PC-3 (cell line): ENCODE data around the gene TEX264. TPM values are rescaled to one million over a fixed set of nuclear protein-coding genes. Genes with fewer than 3 reads are reported as not detected.
A peak's percentile ranks its signal among the peaks of the same experiment; 100 is the strongest.

Experiments
- ATAC-seq: fragments of 200-7000 bp; cut with Tn5 transposase; 2 replicates; pipeline ENCODE4 v1.9.1; 2020; ENCODE audit warnings: mild to moderate bottlenecking, moderate library complexity
- BruUV-seq: library from RNA; stranded (reverse); fragments of 400-500 nt; replicated peaks from 2 replicates; lab custom pipeline; 2021; lab: Mats Ljungman, UMichigan
- CTCF ChIA-PET: fragments of 300-600 bp; sonication (Branson Sonifier 250); formaldehyde crosslinking; loops from one replicate; lab custom pipeline; 2022; ENCODE audit warnings: antibody characterized with exemption; lab: Charles Lee
- POLR2A ChIA-PET: fragments of 300-600 bp; sonication (Branson Sonifier 250); formaldehyde crosslinking; loops from one replicate; lab custom pipeline; 2022; ENCODE audit warnings: antibody characterized with exemption; ENCODE audit not compliant: unreplicated experiment; lab: Charles Lee
- DNase-seq: peaks from one replicate; pipeline ENCODE4 v3.0.0-alpha.2; 2015
- H2AFZ ChIP-seq: fragments of 300-600 bp; sonication (generic); 2 replicates; pipeline ENCODE4 v1.6.0; 2016; ENCODE audit warnings: antibody characterized with exemption, low read length
- H3F3A ChIP-seq: fragments of 300-600 bp; sonication (generic); one replicate; pipeline ENCODE4 v1.6.0; 2017; ENCODE audit warnings: antibody characterized with exemption, low read length, control low read depth, mild to moderate bottlenecking; ENCODE audit not compliant: unreplicated experiment
- H3K27ac ChIP-seq: fragments of 300-600 bp; sonication (generic); 2 replicates; pipeline ENCODE4 v1.5.1; 2016; ENCODE audit warnings: mild to moderate bottlenecking, low read length
- H3K27me3 ChIP-seq: fragments of 300-600 bp; sonication (generic); 2 replicates; pipeline ENCODE4 v1.6.1; 2016; ENCODE audit warnings: low read length, mixed read lengths
- H3K36me3 ChIP-seq: fragments of 300-600 bp; sonication (generic); 2 replicates; pipeline ENCODE4 v1.6.1; 2016; ENCODE audit warnings: low read depth, mixed run types, low read length, mixed read lengths
- H3K4me1 ChIP-seq: fragments of 300-600 bp; sonication (generic); 2 replicates; pipeline ENCODE4 v1.5.1; 2016; ENCODE audit warnings: low read length; ENCODE audit not compliant: insufficient read depth
- H3K4me2 ChIP-seq: fragments of 300-600 bp; sonication (generic); 2 replicates; pipeline ENCODE4 v1.6.0; 2016; ENCODE audit warnings: low read length
- H3K4me3 ChIP-seq: fragments of 300-600 bp; sonication (generic); 2 replicates; pipeline ENCODE4 v1.5.1; 2016; ENCODE audit warnings: mild to moderate bottlenecking, low read length, mixed read lengths
- H3K79me2 ChIP-seq: fragments of 300-600 bp; sonication (generic); 2 replicates; pipeline ENCODE4 v1.6.1; 2017; ENCODE audit warnings: low read length, mixed read lengths
- H3K9ac ChIP-seq: fragments of 300-600 bp; sonication (generic); 2 replicates; pipeline ENCODE4 v1.6.0; 2016; ENCODE audit warnings: mild to moderate bottlenecking, low read length
- H3K9me2 ChIP-seq: fragments of 300-600 bp; sonication (generic); replicated peaks from 2 replicates; pipeline ENCODE4 v1.6.1; 2016; ENCODE audit warnings: mixed run types, low read length, mixed read lengths
- H3K9me3 ChIP-seq: fragments of 300-600 bp; sonication (generic); 2 replicates; pipeline ENCODE4 v1.6.1; 2016; ENCODE audit warnings: low read length, mixed read lengths
- H4K20me1 ChIP-seq: fragments of 300-600 bp; sonication (generic); 2 replicates; pipeline ENCODE4 v1.6.1; 2016; ENCODE audit warnings: low read length, mixed read lengths
- EZH2 ChIP-seq: fragments of 300-600 bp; sonication (generic); IDR thresholded peaks from one replicate; pipeline ENCODE4 v1.6.1; 2017; ENCODE audit warnings: antibody characterized with exemption, mild to moderate bottlenecking, low read length; ENCODE audit not compliant: unreplicated experiment
- EZH2phosphoT487 ChIP-seq: fragments of 300-600 bp; sonication (generic); IDR thresholded peaks from 2 replicates; pipeline ENCODE4 v1.6.1; 2018; ENCODE audit warnings: mild to moderate bottlenecking, antibody characterized with exemption, low read length, borderline replicate concordance
- intact Hi-C: fragments of 100-400 bp; cut with micrococcal nuclease; formaldehyde crosslinking; loops from 2 replicates; pipeline ENCODE4 v1.9.0; 2023
- total RNA-seq: library from RNA; depleted of rRNA; stranded (reverse); fragments of >200 nt; gene quantifications from 2 replicates; pipeline ENCODE4 v1.2.3, GENCODE V29; 2014
- TF ChIP-seq, protein P1 (sequence below): fragments of 300-600 bp; sonication (generic); conservative IDR thresholded peaks from 2 replicates; pipeline ENCODE4 v1.5.1; 2017; ENCODE audit warnings: antibody characterized with exemption, low read depth, mild to moderate bottlenecking, low read length

The TEX264 gene
- total RNA-seq, 1 experiment from 2014 or later, result 85.5 TPM

DNA sequence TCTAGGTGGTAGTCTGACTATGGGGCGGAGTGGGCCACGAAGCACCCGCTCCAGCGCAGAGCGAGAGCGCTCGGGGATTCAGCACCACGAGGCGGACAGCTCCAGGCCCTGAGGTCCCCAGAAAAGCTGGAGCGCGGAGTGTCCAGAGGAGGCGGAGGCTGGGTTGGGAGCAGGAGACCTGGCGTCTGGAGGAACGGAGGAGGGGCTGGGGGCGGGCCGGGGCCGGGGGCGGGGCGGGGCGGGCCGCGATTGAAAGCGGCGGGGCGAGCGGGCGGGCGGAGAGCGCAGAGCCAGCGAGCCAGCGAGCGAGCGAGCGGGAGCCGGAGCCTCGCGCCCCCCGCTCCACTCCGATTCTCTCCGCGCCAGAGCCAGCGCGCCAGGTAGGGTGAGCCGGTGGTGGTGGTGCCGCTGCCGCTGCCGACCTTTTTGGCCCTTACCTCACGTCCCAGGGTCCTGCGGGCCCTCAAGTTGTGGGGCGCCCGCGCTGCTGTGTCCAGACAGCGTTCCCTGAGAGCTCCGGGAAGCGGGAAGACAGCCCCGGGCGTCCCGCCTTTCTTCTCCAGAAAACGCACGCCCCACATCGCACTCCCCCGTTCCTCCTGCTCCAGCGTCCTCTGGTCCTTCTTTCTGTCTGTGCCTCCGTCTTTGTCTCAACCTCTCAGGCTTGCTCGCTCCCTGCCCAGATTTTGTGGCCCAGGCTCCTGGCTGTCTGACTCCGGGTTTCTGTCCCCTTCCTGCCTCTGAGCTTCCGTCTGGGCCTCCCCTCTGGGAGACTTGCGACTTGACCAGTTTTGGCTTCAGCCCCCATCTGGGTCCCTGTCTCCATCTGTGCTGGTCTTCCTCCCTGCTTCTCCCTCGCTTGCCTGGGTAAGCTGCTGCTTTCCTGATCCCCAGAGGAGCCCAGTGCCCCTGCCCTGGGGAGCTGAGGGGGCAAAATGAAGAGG, 36.0 kb downstream of the TEX264 start, which contains the start of gene GRM2:
TSS of gene GRM2 (plus strand) at position 281 of the 944 bp plus-strand sequence. CDS start 1,916 bp downstream, outside the sequence.
- POLR2A ChIA-PET, result no interaction called here
- H3K9me3 ChIP-seq, result no peaks in the 10 kb centered on the region
- no TSS peak for BruUV-seq

DNA sequence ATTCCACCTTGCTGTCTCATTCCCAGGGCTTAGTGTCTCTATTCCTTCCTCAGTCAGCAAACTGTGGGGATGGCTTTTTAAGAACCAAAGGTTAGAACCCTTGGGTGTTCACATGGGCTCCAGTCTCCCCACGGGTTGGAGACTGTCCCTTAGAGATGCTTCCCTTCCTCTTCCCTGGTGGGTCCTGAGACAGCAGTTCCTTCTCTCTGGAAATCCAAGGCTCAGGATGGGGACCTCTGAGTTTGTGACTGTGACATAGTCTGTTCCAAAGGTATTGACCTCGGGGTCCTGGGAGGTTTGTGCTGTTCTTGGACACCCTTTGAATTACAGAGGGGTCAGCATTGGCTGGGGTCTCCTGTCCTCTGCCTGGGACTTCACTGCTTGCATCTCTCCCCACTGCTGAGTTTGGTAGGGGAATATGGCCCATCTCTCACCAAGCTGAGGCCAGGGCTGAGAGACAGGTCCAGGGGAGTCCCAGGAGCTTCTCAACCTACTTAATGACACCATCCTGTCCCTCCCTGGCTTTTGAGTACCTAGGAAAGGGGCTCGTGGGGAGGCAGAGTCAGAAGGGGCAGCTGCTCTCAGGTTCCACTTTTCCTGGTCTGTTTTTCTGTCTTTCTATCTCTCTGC, 37.3 kb downstream of the TEX264 start:
- intact Hi-C loops, result no loop called here
- POLR2A ChIA-PET, result no interaction called here
- H4K20me1 ChIP-seq, result no peaks in the 10 kb centered on the region
- no peak overlapping the region for H3K27ac ChIP-seq
- no peaks in the 10 kb centered on the region for H3K79me2 ChIP-seq
- H3F3A ChIP-seq, result no peaks in the 10 kb centered on the region
- CTCF ChIA-PET, result no interaction called here
- no peak overlapping the region for H2AFZ ChIP-seq
- H3K9me3 ChIP-seq, result no peaks in the 10 kb centered on the region
- H3K4me1 ChIP-seq, result no peaks in the 10 kb centered on the region
- H3K9me2 ChIP-seq, result no peaks in the 10 kb centered on the region
- no TSS peak for BruUV-seq
- no peak overlapping the region for H3K9ac ChIP-seq
- no peaks in the 10 kb centered on the region for H3K27me3 ChIP-seq
- no peak for DNase-seq
- no peak for TF ChIP-seq EZH2
- TF ChIP-seq, protein P1, sequence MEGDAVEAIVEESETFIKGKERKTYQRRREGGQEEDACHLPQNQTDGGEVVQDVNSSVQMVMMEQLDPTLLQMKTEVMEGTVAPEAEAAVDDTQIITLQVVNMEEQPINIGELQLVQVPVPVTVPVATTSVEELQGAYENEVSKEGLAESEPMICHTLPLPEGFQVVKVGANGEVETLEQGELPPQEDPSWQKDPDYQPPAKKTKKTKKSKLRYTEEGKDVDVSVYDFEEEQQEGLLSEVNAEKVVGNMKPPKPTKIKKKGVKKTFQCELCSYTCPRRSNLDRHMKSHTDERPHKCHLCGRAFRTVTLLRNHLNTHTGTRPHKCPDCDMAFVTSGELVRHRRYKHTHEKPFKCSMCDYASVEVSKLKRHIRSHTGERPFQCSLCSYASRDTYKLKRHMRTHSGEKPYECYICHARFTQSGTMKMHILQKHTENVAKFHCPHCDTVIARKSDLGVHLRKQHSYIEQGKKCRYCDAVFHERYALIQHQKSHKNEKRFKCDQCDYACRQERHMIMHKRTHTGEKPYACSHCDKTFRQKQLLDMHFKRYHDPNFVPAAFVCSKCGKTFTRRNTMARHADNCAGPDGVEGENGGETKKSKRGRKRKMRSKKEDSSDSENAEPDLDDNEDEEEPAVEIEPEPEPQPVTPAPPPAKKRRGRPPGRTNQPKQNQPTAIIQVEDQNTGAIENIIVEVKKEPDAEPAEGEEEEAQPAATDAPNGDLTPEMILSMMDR, result no peak
- no peak for TF ChIP-seq EZH2phosphoT487
- no peak overlapping the region for H3K4me2 ChIP-seq
- no peak for ATAC-seq
- no peaks in the 10 kb centered on the region for H3K36me3 ChIP-seq
- H3K4me3 ChIP-seq, result no peak overlapping the region

More for the DNA sequence above, 36.0 kb downstream of the TEX264 start, which contains the start of gene GRM2:
- Histone ChIP-seq H3K79me2 (no peaks in the 10 kb centered on the region), H3K4me1 (no peaks in the 10 kb centered on the region), H3K9ac (no peak within 1 kb of the TSS), H3K9me2 (no peaks in the 10 kb centered on the region), H3K27me3 (no peaks in the 10 kb centered on the region), H4K20me1 (no peaks in the 10 kb centered on the region), H2AFZ (no peak within 1 kb of the TSS), H3F3A (no peaks in the 10 kb centered on the region), H3K4me3 (no peak within 1 kb of the TSS), H3K36me3 (no peaks in the 10 kb centered on the region), H3K27ac (no peak within 1 kb of the TSS), H3K4me2 (no peak within 1 kb of the TSS)
- peak; percentile 14 for DNase-seq
- TF ChIP-seq EZH2phosphoT487, result no peak
- TF ChIP-seq, protein P1, result no peak
- no peak for TF ChIP-seq EZH2
- CTCF ChIA-PET, result no interaction called here
- intact Hi-C loops, result no loop called here
- ATAC-seq, result peak; percentile 49
